Measurements from ENCODE around the gene DENND4A. TPM values are rescaled to one million over a fixed set of nuclear protein-coding genes. Genes with fewer than 3 reads are reported as not detected.

DENND4A gene
- total and polyA plus RNA-seq, 3 donors from 2014 or later = 16.5 to 65.7 (median 63.4) TPM

DNA sequence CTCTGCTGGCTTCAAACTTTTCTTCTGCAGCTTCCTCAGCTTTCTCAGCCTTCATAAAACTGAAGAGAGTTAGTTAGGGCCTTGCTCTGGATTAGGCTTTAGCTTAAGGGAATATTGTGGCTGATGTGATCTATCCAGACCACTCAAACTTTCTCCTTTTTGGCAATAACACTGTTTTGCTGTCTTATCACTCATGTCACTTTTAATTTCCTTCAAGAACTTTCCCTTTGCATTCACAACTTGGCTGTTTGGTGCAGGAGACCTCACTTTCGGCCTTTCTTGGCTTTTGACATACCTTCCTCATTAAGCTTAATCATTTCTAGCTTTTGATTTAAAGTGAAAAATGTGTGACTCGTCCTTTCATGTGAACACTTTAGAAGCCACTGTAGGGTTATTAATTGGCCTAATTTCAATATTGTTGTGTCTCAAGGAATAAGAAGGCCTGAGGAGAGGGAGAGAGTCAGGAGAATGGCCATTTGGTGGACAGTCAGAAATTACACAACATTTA lies 109.6 kb downstream of the DENND4A start:
- Histone ChIP-seq H3K4me3 (no peak overlapping the region), H3K9me3 (no peaks in the 10 kb centered on the region), H3K36me3 (ENCODE audit: low read depth, missing control alignments) (no peaks in the 10 kb centered on the region), H3K27me3 (no peaks in the 10 kb centered on the region), H3K27ac (no peak overlapping the region), H3K4me1 (no peaks in the 10 kb centered on the region)
- WGBS, 2 donors = 97 to 98% methylated on average over 2 of the region's 2 CpGs
- DNase-seq = no peak
- TF ChIP-seq, protein P1, sequence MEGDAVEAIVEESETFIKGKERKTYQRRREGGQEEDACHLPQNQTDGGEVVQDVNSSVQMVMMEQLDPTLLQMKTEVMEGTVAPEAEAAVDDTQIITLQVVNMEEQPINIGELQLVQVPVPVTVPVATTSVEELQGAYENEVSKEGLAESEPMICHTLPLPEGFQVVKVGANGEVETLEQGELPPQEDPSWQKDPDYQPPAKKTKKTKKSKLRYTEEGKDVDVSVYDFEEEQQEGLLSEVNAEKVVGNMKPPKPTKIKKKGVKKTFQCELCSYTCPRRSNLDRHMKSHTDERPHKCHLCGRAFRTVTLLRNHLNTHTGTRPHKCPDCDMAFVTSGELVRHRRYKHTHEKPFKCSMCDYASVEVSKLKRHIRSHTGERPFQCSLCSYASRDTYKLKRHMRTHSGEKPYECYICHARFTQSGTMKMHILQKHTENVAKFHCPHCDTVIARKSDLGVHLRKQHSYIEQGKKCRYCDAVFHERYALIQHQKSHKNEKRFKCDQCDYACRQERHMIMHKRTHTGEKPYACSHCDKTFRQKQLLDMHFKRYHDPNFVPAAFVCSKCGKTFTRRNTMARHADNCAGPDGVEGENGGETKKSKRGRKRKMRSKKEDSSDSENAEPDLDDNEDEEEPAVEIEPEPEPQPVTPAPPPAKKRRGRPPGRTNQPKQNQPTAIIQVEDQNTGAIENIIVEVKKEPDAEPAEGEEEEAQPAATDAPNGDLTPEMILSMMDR (IDR thresholded peaks at IDR 0.05) = no peak
- no peak for TF ChIP-seq POLR2A (IDR thresholded peaks at IDR 0.05)
- intact Hi-C loops (cut with DNase I; ENCODE audit: low total_unique reads) = no loop called here

DNA sequence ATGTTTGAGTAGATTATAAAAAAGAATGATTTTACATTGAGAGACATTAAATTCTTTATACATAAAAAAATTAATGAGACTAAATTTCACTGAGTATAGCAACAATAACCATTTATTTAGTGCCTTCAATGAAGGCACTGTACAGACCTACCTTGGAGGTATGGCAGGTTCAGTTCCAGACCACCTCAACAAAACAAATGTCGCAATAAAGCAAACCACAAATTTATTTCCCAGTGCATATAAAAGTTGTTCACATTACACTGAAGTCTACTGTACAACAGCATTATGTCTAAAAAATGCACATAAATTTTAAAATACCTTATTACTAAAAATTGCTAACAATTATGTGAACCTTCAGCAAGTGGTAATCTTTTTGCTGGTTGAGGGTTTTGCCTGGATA lies 111.5 kb downstream of the DENND4A start:
- Histone ChIP-seq H3K27ac (no peak overlapping the region), H3K36me3 (ENCODE audit: low read depth, missing control alignments) (no peaks in the 10 kb centered on the region), H3K9me3 (no peaks in the 10 kb centered on the region), H3K4me1 (no peaks in the 10 kb centered on the region), H3K4me3 (no peak overlapping the region), H3K27me3 (no peaks in the 10 kb centered on the region)
- intact Hi-C loops (cut with DNase I; ENCODE audit: low total_unique reads) = no loop called here
- DNase-seq = no peak
- TF ChIP-seq POLR2A (IDR thresholded peaks at IDR 0.05) = no peak
- TF ChIP-seq, protein P1 (IDR thresholded peaks at IDR 0.05) = no peak
- 95 to 100% methylated on average over 1 of the region's 1 CpG for WGBS, 2 donors

DNA sequence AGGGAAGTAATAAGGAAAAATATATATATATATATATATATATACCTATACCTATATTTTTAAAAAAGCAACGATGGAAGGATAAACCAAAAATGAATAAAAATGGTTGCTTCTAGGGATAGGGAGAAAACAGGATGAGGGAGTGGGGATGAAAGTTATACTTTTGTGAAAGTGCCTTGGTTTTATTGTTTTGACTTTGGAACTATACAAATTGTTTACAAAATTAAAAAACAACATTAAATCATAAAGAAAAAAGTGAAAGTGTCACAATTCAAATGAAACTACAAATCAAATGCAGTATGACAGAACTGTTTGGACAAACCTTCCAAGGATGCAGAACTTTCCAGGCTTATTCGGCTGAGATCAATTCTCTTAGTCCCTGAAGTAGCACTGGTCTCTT lies 116.0 kb downstream of the DENND4A start:
- Histone ChIP-seq H3K9me3 (no peaks in the 10 kb centered on the region), H3K27ac (no peak overlapping the region), H3K36me3 (ENCODE audit: low read depth, missing control alignments) (no peaks in the 10 kb centered on the region), H3K27me3 (no peaks in the 10 kb centered on the region), H3K4me3 (no peak overlapping the region), H3K4me1 (no peaks in the 10 kb centered on the region)
- DNase-seq = no peak
- WGBS, 2 donors = 88 to 91% methylated on average over 2 of the region's 2 CpGs
- TF ChIP-seq, protein P1 (IDR thresholded peaks at IDR 0.05) = no peak
- intact Hi-C loops (cut with DNase I; ENCODE audit: low total_unique reads) = no loop called here

DNA sequence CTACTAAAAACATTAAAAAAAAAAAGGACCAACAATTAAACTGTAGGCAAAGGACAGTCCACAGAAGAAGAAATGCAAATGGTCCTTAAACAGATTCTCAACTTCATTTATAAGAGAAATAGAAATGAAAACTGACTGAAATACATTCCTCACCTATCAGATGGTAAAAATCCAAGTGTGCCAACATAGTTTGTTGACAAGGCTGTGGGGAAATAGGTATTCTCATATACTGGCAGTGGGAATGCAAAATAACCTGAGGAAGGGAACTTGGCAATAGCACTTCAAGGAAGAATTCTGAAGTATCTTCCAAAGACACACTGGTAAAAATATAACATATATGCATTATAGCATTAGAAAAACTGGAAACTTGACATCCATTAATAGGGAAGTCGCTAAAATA lies 116.5 kb downstream of the DENND4A start:
- intact Hi-C loops (cut with DNase I; ENCODE audit: low total_unique reads) = no loop called here
- Histone ChIP-seq H3K9me3 (no peaks in the 10 kb centered on the region), H3K27me3 (no peaks in the 10 kb centered on the region), H3K36me3 (ENCODE audit: low read depth, missing control alignments) (no peaks in the 10 kb centered on the region), H3K27ac (no peak overlapping the region), H3K4me1 (no peaks in the 10 kb centered on the region), H3K4me3 (no peak overlapping the region)
- 62 to 74% methylated on average over 1 of the region's 1 CpG for WGBS, 2 donors
- TF ChIP-seq, protein P1 (IDR thresholded peaks at IDR 0.05) = no peak
- TF ChIP-seq POLR2A (IDR thresholded peaks at IDR 0.05) = no peak
- DNase-seq = no peak

DNA sequence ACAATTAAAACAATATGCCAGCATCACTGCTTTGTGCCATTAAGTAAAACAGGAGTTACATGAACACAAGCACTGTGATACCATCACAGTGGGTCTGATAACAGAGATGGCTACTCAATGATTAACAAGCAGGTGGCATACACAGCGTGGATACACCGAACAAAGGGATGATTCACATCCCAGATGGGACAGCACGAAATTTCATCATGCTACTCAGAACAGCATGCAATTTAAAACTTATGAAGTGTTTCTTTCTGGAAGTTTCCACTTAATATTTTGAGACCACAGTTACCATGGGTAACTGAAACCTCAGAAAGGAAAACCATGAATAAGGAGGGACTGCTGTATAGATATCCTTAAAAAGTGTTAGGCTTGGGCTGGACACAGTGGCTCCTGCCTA lies 125.8 kb downstream of the DENND4A start:
- Histone ChIP-seq H3K36me3 (ENCODE audit: low read depth, missing control alignments) (no peaks in the 10 kb centered on the region), H3K4me3 (no peak overlapping the region), H3K27me3 (no peaks in the 10 kb centered on the region), H3K4me1 (no peaks in the 10 kb centered on the region), H3K27ac (no peak overlapping the region), H3K9me3 (no peaks in the 10 kb centered on the region)
- TF ChIP-seq POLR2A (IDR thresholded peaks at IDR 0.05) = no peak
- TF ChIP-seq, protein P1 (IDR thresholded peaks at IDR 0.05) = no peak
- intact Hi-C loops (cut with DNase I; ENCODE audit: low total_unique reads) = no loop called here
- DNase-seq = no peak
- WGBS, 2 donors = 80 to 94% methylated on average over 3 of the region's 3 CpGs
